GM18498 (cell line): ENCODE measurements around the gene DZIP1.
A peak's percentile ranks its signal among the peaks of the same experiment; 100 is the strongest.
"Not testable (repeated sequence)": the region's sequence is repeated elsewhere in the genome, so short reads cannot be mapped to it uniquely, and the experiment has no call there.

Experiments used
- ATAC-seq: cut with Tn5 transposase; IDR thresholded peaks from one replicate; pipeline ENCODE4 v1.9.1; 2021; ENCODE audit warnings: mild to moderate bottlenecking, moderate library complexity; ENCODE audit not compliant: unreplicated experiment

Gene DZIP1

GRCh38 chr13:95605448-95606125 is 38.9 kb downstream of the DZIP1 start:
- no peak for ATAC-seq

- no peak for ATAC-seq
Observed at GRCh38 chr13:95604556-95604915, 40.0 kb downstream of the DZIP1 start.

- no peak for ATAC-seq
Observed at GRCh38 chr13:95603887-95604555, 40.5 kb downstream of the DZIP1 start.

GRCh38 chr13:95601906-95602305 is 42.6 kb downstream of the DZIP1 start:
- no peak for ATAC-seq

- no peak for ATAC-seq
Observed at GRCh38 chr13:95601216-95601615, 43.3 kb downstream of the DZIP1 start.

- no peak for ATAC-seq
Observed at GRCh38 chr13:95596701-95597100, 47.8 kb downstream of the DZIP1 start.

GRCh38 chr13:95593462-95593861 is 51.0 kb downstream of the DZIP1 start:
- ATAC-seq, result no peak

GRCh38 chr13:95588721-95589120 is 55.8 kb downstream of the DZIP1 start:
- no peak for ATAC-seq

GRCh38 chr13:95588134-95588533 is 56.4 kb downstream of the DZIP1 start:
- ATAC-seq, result no peak

- no peak for ATAC-seq
Observed at GRCh38 chr13:95585867-95586266, 58.6 kb downstream of the DZIP1 start.

- peak; percentile 88 for ATAC-seq
Observed at GRCh38 chr13:95579303-95579702, 65.2 kb downstream of the DZIP1 start.

GRCh38 chr13:95573221-95573620 is 71.3 kb downstream of the DZIP1 start:
- no peak for ATAC-seq

GRCh38 chr13:95571941-95572340 is 72.6 kb downstream of the DZIP1 start:
- ATAC-seq, result no peak

GRCh38 chr13:95570016-95570415 is 74.5 kb downstream of the DZIP1 start:
- no peak for ATAC-seq

GRCh38 chr13:95568131-95568530 is 76.4 kb downstream of the DZIP1 start:
- no peak for ATAC-seq

- ATAC-seq, result not testable (repeated sequence)
Observed at GRCh38 chr13:95565758-95566157, 78.7 kb downstream of the DZIP1 start.

- ATAC-seq, result no peak
Observed at GRCh38 chr13:95564733-95565291, 79.7 kb downstream of the DZIP1 start.

- ATAC-seq, result no peak
Observed at GRCh38 chr13:95564091-95564490, 80.4 kb downstream of the DZIP1 start.

GRCh38 chr13:95560387-95560786 is 84.1 kb downstream of the DZIP1 start:
- ATAC-seq, result no peak

- no peak for ATAC-seq
Observed at GRCh38 chr13:95559100-95559499, 85.4 kb downstream of the DZIP1 start.

GRCh38 chr13:95557013-95557412 is 87.5 kb downstream of the DZIP1 start:
- ATAC-seq, result no peak

GRCh38 chr13:95553581-95554385 is 90.7 kb downstream of the DZIP1 start:
- no peak for ATAC-seq
